Keratinocyte (primary cell): ENCODE data around the gene TSHZ3.

Experiments
- CTCF ChIP-seq, 3 experiments: IDR thresholded peaks in 1 of 3; conservative IDR thresholded peaks in 1 of 3; optimal IDR thresholded peaks in 1 of 3; 2 replicates in 2 of 3; 3 replicates in 1 of 3; pipeline versions ENCODE3 to v1.5.1; 2011; ENCODE audit warnings: low read length in 3 of 3, mild to moderate bottlenecking in 3 of 3, moderate library complexity in 2 of 3, control low read depth in 1 of 3, inconsistent platforms in 1 of 3; ENCODE audit not compliant: insufficient read depth in 2 of 3; ENCODE audit errors: extremely low read depth in 1 of 3
- EZH2 ChIP-seq: IDR thresholded peaks from one replicate; pipeline ENCODE4 v1.6.1; 2012; ENCODE audit warnings: inconsistent platforms, mild to moderate bottlenecking, low read length, moderate library complexity

DNA sequence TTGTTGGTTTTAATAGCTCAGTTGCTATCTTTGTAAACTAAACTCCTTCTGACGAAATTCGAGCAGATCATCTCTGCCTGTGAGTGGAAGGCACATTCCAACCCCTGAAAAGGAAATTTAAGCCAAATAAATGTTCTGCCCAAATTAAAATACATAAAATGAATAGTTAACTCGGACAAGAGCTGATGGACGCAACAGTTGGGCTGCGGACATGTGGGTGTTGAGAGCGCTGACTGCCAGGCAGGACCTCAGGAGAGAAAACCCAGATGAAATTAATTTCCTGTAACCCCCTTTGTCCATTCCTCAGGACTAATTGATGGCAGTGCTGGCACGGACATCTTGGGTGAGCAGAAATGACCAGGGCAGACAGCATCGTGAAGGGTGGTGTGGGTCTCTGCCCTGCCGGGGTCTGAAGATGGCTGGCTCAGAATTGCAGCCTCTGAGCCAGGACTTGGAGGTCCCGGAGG is 86.5 kb downstream of the TSHZ3 start:
- TF ChIP-seq CTCF (optimal IDR thresholded peaks at IDR 0.05 in 1 of 3, IDR thresholded peaks at IDR 0.05 in 1 of 3, conservative IDR thresholded peaks at IDR 0.05 in 1 of 3; ENCODE audit: extremely low read depth in 1 of 3, insufficient read depth in 2 of 3, low read length in 3 of 3) (no peak), EZH2 (no peak)
